ENCODE measurements around the gene VWA3B.

DNA sequence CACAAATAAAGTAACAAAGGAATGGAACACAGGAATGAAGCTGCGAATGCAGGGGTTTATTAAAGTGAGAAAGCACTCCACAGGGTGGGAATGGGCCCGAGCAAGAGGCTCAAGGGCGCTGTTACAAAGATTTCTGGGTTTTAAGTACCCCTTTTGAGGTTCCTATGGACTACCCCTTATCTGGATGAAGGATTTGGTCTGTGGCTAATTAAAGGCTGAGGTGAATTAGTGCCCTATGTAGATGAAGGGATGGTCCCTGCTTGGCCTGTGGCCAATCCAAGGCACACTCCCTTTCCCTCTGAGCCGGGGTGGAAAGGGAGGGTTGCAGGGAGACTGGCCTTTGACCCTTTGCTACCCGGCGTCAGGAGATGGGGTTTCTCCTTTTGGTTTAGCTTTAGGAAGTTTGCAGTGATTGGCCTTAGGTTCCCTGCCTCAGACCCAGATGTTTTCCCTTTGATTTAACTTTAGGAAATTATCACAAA lies 211.8 kb downstream of the VWA3B start:
- TF ChIP-seq CTCF (IDR thresholded peaks at IDR 0.05) (no peak), POLR2A (IDR thresholded peaks at IDR 0.05) (no peak)

All from body of pancreas (tissue), 4 donors.